ENCODE results near the gene MLN.

- TF ChIP-seq CTCF (conservative IDR thresholded peaks at IDR 0.05; ENCODE audit: low read depth in 2 of 2), result no peak
- TF ChIP-seq REST (IDR thresholded peaks at IDR 0.05; ENCODE audit: unreplicated experiment), result no peak
- no peak for TF ChIP-seq CREB1 (CRISPR knock-in tag; IDR thresholded peaks at IDR 0.05; ENCODE audit: low read depth)
- TF ChIP-seq POLR2AphosphoS5 (IDR thresholded peaks at IDR 0.05; ENCODE audit: low read depth), result no peak
- TF ChIP-seq ZNF114 (CRISPR knock-in tag; IDR thresholded peaks at IDR 0.05), result no peak
- no peak for TF ChIP-seq EZH2phosphoT487 (IDR thresholded peaks at IDR 0.05; ENCODE audit: unreplicated experiment)
- TF ChIP-seq EZH2 (IDR thresholded peaks at IDR 0.05; ENCODE audit: low read depth, unreplicated experiment), result no peak
- TF ChIP-seq ZNF331 (CRISPR knock-in tag; IDR thresholded peaks at IDR 0.05; ENCODE audit: low read depth), result no peak
- TF ChIP-seq ZNF462 (CRISPR knock-in tag; IDR thresholded peaks at IDR 0.05), result no peak
Measured at GRCh38 chr6:33800248-33800969, 3.4 kb downstream of the MLN start.
